LHCN-M2 (cell line): Measurements from ENCODE around the gene ATP5MC3. TPM values are rescaled to one million over a fixed set of nuclear protein-coding genes. Genes with fewer than 3 reads are reported as not detected.
"Not testable (repeated sequence)": the region's sequence is repeated elsewhere in the genome, so short reads cannot be mapped to it uniquely, and the experiment has no call there.

Experiments
- DNase-seq: peaks from one replicate; pipeline ENCODE4 v3.0.0-alpha.2; 2012; ENCODE audit warnings: low read depth
- polyA plus RNA-seq: library from polyadenylated mRNA; unstranded; fragments of >200 nt; gene quantifications from one replicate; pipeline ENCODE4 v1.2.1, GENCODE V29; 2012; ENCODE audit warnings: missing spikeins
- total RNA-seq: library from RNA; depleted of rRNA; stranded (reverse); fragments of >200 nt; gene quantifications from 2 replicates; pipeline ENCODE4 v1.2.3, GENCODE V29; 2014; rRNA removed

The ATP5MC3 gene
- 176 and 215 TPM in 2 replicates for total RNA-seq
- polyA plus RNA-seq, result 439 TPM

GRCh38 chr2:175181104-175181876, at the start of gene ATP5MC3:
Gene ATP5MC3 (minus strand): TSS chr2:175181710. CDS start chr2:175181393, 317 bp downstream.
- peak; percentile 95 for DNase-seq

GRCh38 chr2:175228601-175229000, 47.1 kb upstream of the ATP5MC3 start:
- DNase-seq, result not testable (repeated sequence)

GRCh38 chr2:175228179-175228578, 46.7 kb upstream of the ATP5MC3 start:
- DNase-seq, result no peak

- no peak for DNase-seq
These were observed 45.9 kb upstream of the ATP5MC3 start for GRCh38 chr2:175227393-175227792.

GRCh38 chr2:175220075-175220474, 38.6 kb upstream of the ATP5MC3 start:
- DNase-seq, result no peak

GRCh38 chr2:175218551-175218950, 37.0 kb upstream of the ATP5MC3 start:
- no peak for DNase-seq

- peak; percentile 52 for DNase-seq
These were observed 26.4 kb upstream of the ATP5MC3 start for GRCh38 chr2:175207741-175208438.

- no peak for DNase-seq
These were observed 25.4 kb upstream of the ATP5MC3 start for GRCh38 chr2:175206866-175207265.

GRCh38 chr2:175205523-175205922, 24.0 kb upstream of the ATP5MC3 start:
- peak; percentile 66 for DNase-seq

- peak; percentile 68 for DNase-seq
These were observed 22.3 kb upstream of the ATP5MC3 start for GRCh38 chr2:175203621-175204496.

GRCh38 chr2:175195012-175195411, 13.5 kb upstream of the ATP5MC3 start:
- no peak for DNase-seq

GRCh38 chr2:175188761-175189160, 7.3 kb upstream of the ATP5MC3 start:
- DNase-seq, result no peak

GRCh38 chr2:175187378-175187777, 5.9 kb upstream of the ATP5MC3 start:
- DNase-seq, result peak; percentile 42

- no peak for DNase-seq
These were observed 2.2 kb upstream of the ATP5MC3 start for GRCh38 chr2:175183674-175184073.

GRCh38 chr2:175181877-175182308, 383 bp upstream of the ATP5MC3 start:
- DNase-seq, result no peak

GRCh38 chr2:175180701-175181103, 808 bp downstream of the ATP5MC3 start:
- peak; percentile 34 for DNase-seq

- no peak for DNase-seq
These were observed 4.9 kb downstream of the ATP5MC3 start for GRCh38 chr2:175176624-175177023.

- DNase-seq, result peak; percentile 31
These were observed 5.6 kb downstream of the ATP5MC3 start for GRCh38 chr2:175175896-175176295.

GRCh38 chr2:175175320-175175719, 6.2 kb downstream of the ATP5MC3 start:
- no peak for DNase-seq

- DNase-seq, result no peak
These were observed 10.7 kb downstream of the ATP5MC3 start for GRCh38 chr2:175170659-175171304.

- DNase-seq, result no peak
These were observed 12.3 kb downstream of the ATP5MC3 start for GRCh38 chr2:175169191-175169590.
